ENCODE results near the gene MFNG. TPM values are rescaled to one million over a fixed set of nuclear protein-coding genes. Genes with fewer than 3 reads are reported as not detected.

MFNG gene
- total RNA-seq, 4 donors from 2014 or later = 11.7 to 24.9 (median 19.4) TPM

DNA sequence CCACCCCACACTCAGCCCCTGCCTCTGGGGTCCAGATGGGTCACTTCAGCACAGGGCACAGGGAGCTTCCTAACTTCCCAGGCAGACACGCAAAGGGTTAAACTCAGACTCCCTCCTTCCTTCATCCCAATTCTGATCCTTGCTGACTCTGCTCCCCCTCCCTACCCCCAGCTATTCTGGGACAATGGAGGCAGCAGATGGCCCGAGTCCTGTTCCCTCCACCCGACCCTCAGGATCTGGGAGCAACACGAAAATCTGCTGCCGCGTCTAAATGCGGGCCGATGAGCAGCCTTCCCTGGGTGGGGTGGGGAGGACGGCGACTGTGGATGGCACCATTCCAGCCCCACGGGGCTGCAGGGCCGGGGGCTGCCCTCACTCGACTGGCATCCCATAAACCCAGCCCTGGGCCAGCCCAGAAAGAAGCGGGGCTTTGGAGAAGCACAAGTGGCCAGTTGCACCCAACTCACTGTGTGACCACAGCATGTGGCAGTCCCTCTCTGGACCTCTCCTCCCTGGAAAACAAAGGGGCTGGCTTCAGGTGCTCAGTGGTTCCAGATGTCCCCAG lies 18.7 kb downstream of the MFNG start:
- Histone ChIP-seq H3K4me1 (peaks cover 0 to 6% (median 0%) of the 10 kb centered on the region in 4 donors), H3K9me3 (no peaks in the 10 kb centered on the region), H3K27me3 (peaks cover 0 to 9% of the 10 kb centered on the region in 2 donors), H3K27ac (no peak overlapping the region), H3K36me3 (no peaks in the 10 kb centered on the region), H3K4me3 (no peak overlapping the region)
- WGBS, 2 donors = 43 to 53% methylated on average over 5 to 14 of the region's 14 CpGs
- TF ChIP-seq POLR2A (IDR thresholded peaks at IDR 0.05) = no peak
- TF ChIP-seq, protein P1, sequence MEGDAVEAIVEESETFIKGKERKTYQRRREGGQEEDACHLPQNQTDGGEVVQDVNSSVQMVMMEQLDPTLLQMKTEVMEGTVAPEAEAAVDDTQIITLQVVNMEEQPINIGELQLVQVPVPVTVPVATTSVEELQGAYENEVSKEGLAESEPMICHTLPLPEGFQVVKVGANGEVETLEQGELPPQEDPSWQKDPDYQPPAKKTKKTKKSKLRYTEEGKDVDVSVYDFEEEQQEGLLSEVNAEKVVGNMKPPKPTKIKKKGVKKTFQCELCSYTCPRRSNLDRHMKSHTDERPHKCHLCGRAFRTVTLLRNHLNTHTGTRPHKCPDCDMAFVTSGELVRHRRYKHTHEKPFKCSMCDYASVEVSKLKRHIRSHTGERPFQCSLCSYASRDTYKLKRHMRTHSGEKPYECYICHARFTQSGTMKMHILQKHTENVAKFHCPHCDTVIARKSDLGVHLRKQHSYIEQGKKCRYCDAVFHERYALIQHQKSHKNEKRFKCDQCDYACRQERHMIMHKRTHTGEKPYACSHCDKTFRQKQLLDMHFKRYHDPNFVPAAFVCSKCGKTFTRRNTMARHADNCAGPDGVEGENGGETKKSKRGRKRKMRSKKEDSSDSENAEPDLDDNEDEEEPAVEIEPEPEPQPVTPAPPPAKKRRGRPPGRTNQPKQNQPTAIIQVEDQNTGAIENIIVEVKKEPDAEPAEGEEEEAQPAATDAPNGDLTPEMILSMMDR (IDR thresholded peaks at IDR 0.05) = no peak
- TF ChIP-seq EP300 (IDR thresholded peaks at IDR 0.05) = no peak
- DNase-seq (ENCODE audit: low spot score in 2 of 2) = no peak

DNA sequence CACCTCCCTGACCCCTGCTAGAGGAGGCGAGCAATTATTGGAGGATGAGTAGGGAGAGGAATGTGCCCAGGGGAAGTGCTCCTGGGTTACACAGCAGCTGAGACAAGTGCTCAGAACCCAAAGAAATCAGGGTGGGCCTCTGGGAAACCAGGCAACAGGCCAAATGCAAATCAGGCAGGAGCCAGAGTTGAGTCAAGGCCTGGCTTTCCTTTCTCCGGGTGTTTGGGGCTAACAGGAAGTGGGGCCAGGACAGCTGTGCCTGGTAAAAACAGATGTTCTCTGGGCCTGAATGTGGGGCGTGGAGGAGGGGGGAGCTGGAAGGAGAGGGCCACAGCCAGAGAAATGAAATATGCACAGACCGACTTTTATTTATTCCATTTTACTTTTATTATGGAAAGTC lies 22.0 kb downstream of the MFNG start:
- H3K27ac ChIP-seq = no peak overlapping the region
- no peak for DNase-seq (ENCODE audit: low spot score in 2 of 2)
- TF ChIP-seq EP300 (IDR thresholded peaks at IDR 0.05) (no peak), POLR2A (IDR thresholded peaks at IDR 0.05) (no peak)
- TF ChIP-seq, protein P1 (IDR thresholded peaks at IDR 0.05) = no peak
- H3K4me1 ChIP-seq = peaks cover 0 to 6% (median 0%) of the 10 kb centered on the region in 4 donors
- H3K27me3 ChIP-seq = peaks cover 0 to 13% of the 10 kb centered on the region in 2 donors
- no peaks in the 10 kb centered on the region for H3K9me3 ChIP-seq
- WGBS, 2 donors = 26 to 28% methylated on average over 4 of the region's 4 CpGs
- H3K4me3 ChIP-seq = no peak overlapping the region
- H3K36me3 ChIP-seq = no peaks in the 10 kb centered on the region

DNA sequence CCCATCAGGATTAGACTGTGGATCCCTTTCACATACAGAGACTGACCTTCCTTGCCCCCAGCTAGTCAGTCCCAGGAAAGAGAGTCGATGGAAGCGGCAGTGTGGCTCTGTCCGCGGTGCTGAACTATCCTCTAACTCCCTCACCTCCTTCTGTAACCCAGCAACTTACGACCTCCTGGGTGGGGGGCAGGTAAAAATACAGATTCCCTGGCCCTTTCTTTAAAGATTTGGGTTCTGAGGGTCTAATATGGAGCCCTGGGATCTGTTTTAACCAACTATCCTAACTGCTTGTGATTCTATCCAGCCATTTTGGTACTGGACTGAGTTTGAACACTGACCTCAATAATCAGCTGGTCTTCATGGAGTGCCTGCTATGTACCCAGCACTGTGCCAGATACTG lies 23.2 kb downstream of the MFNG start:
- Histone ChIP-seq H3K9me3 (no peaks in the 10 kb centered on the region), H3K36me3 (no peaks in the 10 kb centered on the region), H3K4me1 (peaks cover 0 to 6% (median 0%) of the 10 kb centered on the region in 4 donors), H3K27me3 (peaks cover 0 to 20% of the 10 kb centered on the region in 2 donors), H3K27ac (no peak overlapping the region), H3K4me3 (no peak overlapping the region)
- TF ChIP-seq, protein P1 (IDR thresholded peaks at IDR 0.05) = no peak
- no peak for TF ChIP-seq POLR2A (IDR thresholded peaks at IDR 0.05)
- TF ChIP-seq EP300 (IDR thresholded peaks at IDR 0.05) = no peak
- WGBS, 2 donors = 11 to 19% methylated on average over 5 of the region's 5 CpGs
- no peak for DNase-seq (ENCODE audit: low spot score in 2 of 2)

GRCh38 chr22:37462436-37462835 lies 23.7 kb downstream of the MFNG start:
- no peak for DNase-seq (ENCODE audit: low spot score in 2 of 2)
- Histone ChIP-seq H3K27ac (no peak overlapping the region), H3K4me1 (peaks cover 0 to 6% (median 0%) of the 10 kb centered on the region in 4 donors), H3K9me3 (no peaks in the 10 kb centered on the region), H3K27me3 (peaks cover 0 to 23% of the 10 kb centered on the region in 2 donors), H3K4me3 (no peak overlapping the region), H3K36me3 (no peaks in the 10 kb centered on the region)
- 56 to 77% methylated on average over 5 of the region's 5 CpGs for WGBS, 2 donors
- TF ChIP-seq POLR2A (IDR thresholded peaks at IDR 0.05) (no peak), EP300 (IDR thresholded peaks at IDR 0.05) (no peak)
- TF ChIP-seq, protein P1 (IDR thresholded peaks at IDR 0.05) = no peak

- H3K36me3 ChIP-seq = no peaks in the 10 kb centered on the region
- H3K27me3 ChIP-seq = peaks cover 0 to 23% of the 10 kb centered on the region in 2 donors
- TF ChIP-seq, protein P1 (IDR thresholded peaks at IDR 0.05) = no peak
- no peak for TF ChIP-seq EP300 (IDR thresholded peaks at IDR 0.05)
- no peak for TF ChIP-seq POLR2A (IDR thresholded peaks at IDR 0.05)
- H3K27ac ChIP-seq = no peak overlapping the region
- no peak overlapping the region for H3K4me3 ChIP-seq
- peaks cover 0 to 6% (median 0%) of the 10 kb centered on the region in 4 donors for H3K4me1 ChIP-seq
- DNase-seq (ENCODE audit: low spot score in 2 of 2) = no peak
- WGBS, 2 donors = 48 to 53% methylated on average over 6 of the region's 6 CpGs
- H3K9me3 ChIP-seq = no peaks in the 10 kb centered on the region
These were observed 24.2 kb downstream of the MFNG start for GRCh38 chr22:37461961-37462360.
